HepG2 (cell line): ENCODE data around the gene FAM118B. TPM values are rescaled to one million over a fixed set of nuclear protein-coding genes. Genes with fewer than 3 reads are reported as not detected.

Experiments used
- CEBPG ChIP-seq: IDR thresholded peaks from 2 replicates; pipeline ENCODE4 v1.6.1; 2016
- DZIP1 ChIP-seq: sonication (generic); formaldehyde crosslinking; IDR thresholded peaks from 2 replicates; pipeline ENCODE4 v1.5.0; 2020; ENCODE audit warnings: mild to moderate bottlenecking, missing genetic modification reagents
- ELF4 ChIP-seq: sonication (generic); formaldehyde crosslinking; IDR thresholded peaks from 2 replicates; pipeline ENCODE4 v1.5.0; 2020; ENCODE audit warnings: missing genetic modification reagents, mild to moderate bottlenecking, moderate library complexity, borderline replicate concordance
- FOXC1 ChIP-seq: sonication (generic); formaldehyde crosslinking; IDR thresholded peaks from 2 replicates; pipeline ENCODE4 v1.8.0; 2022; ENCODE audit warnings: mild to moderate bottlenecking, missing genetic modification reagents, borderline replicate concordance
- KDM6A ChIP-seq: IDR thresholded peaks from 2 replicates; pipeline ENCODE4 v1.6.1; 2016; ENCODE audit warnings: low read depth
- MTF1 ChIP-seq: sonication (generic); formaldehyde crosslinking; IDR thresholded peaks from 2 replicates; pipeline ENCODE4 v1.5.0; 2020; ENCODE audit warnings: missing genetic modification reagents
- NPAS2 ChIP-seq: sonication (generic); formaldehyde crosslinking; IDR thresholded peaks from 2 replicates; pipeline ENCODE4 v1.8.0; 2022; ENCODE audit warnings: mild to moderate bottlenecking, missing genetic modification reagents, borderline replicate concordance
- NR2F6 ChIP-seq, 2 experiments: IDR thresholded peaks; 2 replicates each; pipeline ENCODE4 v1.6.1; 2016; ENCODE audit warnings: antibody characterized with exemption in 1 of 2, mild to moderate bottlenecking in 1 of 2
- PHF20 ChIP-seq: sonication (generic); formaldehyde crosslinking; IDR thresholded peaks from 2 replicates; pipeline ENCODE4 v1.5.0; 2020; ENCODE audit warnings: mild to moderate bottlenecking, missing genetic modification reagents
- RBM22 ChIP-seq: fragments of 200-400 bp; formaldehyde crosslinking; optimal IDR thresholded peaks from 2 replicates; pipeline ENCODE3; 2017; ENCODE audit warnings: mild to moderate bottlenecking, low read length, moderate library complexity
- SP1 ChIP-seq, 2 experiments: fragments of 450-650 bp in 1 of 2; sonication (generic) in 1 of 2; formaldehyde crosslinking in 1 of 2; IDR thresholded peaks; 2 replicates each; pipeline versions ENCODE4 v1.4.0 to v1.6.1; 2016 to 2020; ENCODE audit warnings: missing genetic modification reagents in 1 of 2
- ZNF407 ChIP-seq: sonication (generic); formaldehyde crosslinking; IDR thresholded peaks from one replicate; pipeline ENCODE4 v1.5.1; 2020; ENCODE audit warnings: mild to moderate bottlenecking, missing genetic modification reagents; ENCODE audit errors: not compliant biosample characterization
- ZNF513 ChIP-seq: sonication (generic); formaldehyde crosslinking; conservative IDR thresholded peaks from 2 replicates; pipeline ENCODE4 v1.5.0; 2020; ENCODE audit warnings: missing genetic modification reagents
- polyA plus RNA-seq, 8 experiments: library from polyadenylated mRNA; depleted of rRNA in 3 of 8; stranded (reverse) in 7 of 8; unstranded in 1 of 8; fragments of >200 nt; fragmentation: Illumina TruSeq in 4 of 8; extraction: Trizol in 4 of 8; gene quantifications; 2 replicates each; pipeline versions ENCODE4 v1.2.1 to v1.2.3, GENCODE V29; 2011 to 2016; ENCODE audit warnings: low read depth in 4 of 8, missing spikeins in 1 of 8, mixed read lengths in 1 of 8; ENCODE audit not compliant: insufficient read depth in 1 of 8
- total RNA-seq, 5 experiments: library from RNA; depleted of rRNA; stranded (reverse); fragments of >200 nt; fragmentation: Illumina TruSeq; extraction: Trizol; gene quantifications; 2 replicates each; pipeline ENCODE4 v1.2.3, GENCODE V29; 2016; ENCODE audit warnings: low read depth in 1 of 5
- TF ChIP-seq, protein P1 (sequence below): fragments of 450-650 bp; IDR thresholded peaks from 2 replicates; pipeline ENCODE4 v1.6.1; 2016

Gene FAM118B
- total and polyA plus RNA-seq, 2 of the 13 experiments (the other 11 are each of a cell fraction or from before 2014, with no cell fraction given) = 10.2 to 25.7 TPM

DNA sequence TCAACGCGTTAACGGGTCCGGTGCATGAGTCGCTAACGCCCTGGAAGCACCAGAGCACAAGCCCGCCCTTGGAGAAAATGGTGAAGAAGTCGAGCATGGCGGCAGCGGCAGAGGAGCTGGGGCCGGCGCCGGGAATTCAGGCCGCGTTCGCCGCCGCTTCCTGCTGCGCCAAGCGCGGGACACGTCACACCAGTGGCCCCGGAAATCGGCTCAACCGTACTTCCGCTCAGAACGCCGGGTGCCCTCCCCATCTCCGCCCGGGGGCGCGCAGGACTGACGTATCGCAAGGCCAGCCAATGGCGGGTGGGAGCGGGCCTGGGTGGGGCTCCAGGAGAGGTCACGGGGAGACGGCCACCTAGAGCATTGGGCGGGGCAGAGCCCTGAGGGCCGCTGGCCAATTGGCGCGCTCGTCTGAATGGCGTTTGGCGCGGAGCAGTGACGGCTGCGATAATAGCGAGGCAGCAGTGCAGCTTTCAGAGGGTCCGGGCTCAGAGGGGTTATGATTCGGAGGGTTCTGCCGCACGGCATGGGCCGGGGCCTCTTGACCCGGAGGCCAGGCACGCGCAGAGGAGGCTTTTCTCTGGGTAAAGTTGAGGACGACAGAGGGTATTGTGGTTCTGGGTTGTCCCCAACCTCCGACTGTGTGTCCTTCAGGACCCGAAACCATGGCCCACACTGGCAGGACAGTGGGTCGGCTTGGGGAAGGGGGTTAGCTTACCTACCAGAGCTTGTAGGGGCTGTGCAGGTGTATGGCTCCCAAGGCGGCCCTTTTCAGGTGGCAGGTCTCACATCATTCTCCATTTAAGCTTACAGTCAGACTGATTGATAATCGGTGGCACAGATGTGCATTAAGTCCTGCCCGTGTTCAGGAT is 57.4 kb downstream of the FAM118B start, which contains the start of the genes FOXRED1 and SRPRA (continued):
- TF ChIP-seq MTF1 (CRISPR knock-in tag) = no peak
- TF ChIP-seq NPAS2 (CRISPR knock-in tag) = no peak
- peak; percentile 74; the same call in 1 of the 2 replicates for TF ChIP-seq ELF4 (CRISPR knock-in tag)
- TF ChIP-seq SP1 (IDR thresholded peaks at IDR 0.05) = no peak
- peak; percentile 94 for TF ChIP-seq SP1 (CRISPR knock-in tag; IDR thresholded peaks at IDR 0.05)
- TF ChIP-seq NR2F6 (IDR thresholded peaks at IDR 0.05) = no peak; the same call in 1 of the 2 replicates
- TF ChIP-seq NR2F6 (CRISPR knock-in tag; IDR thresholded peaks at IDR 0.05) = peak; percentile 54; the same call in 1 of the 2 replicates
- TF ChIP-seq ZNF513 (CRISPR knock-in tag) = no peak
- TF ChIP-seq DZIP1 (CRISPR knock-in tag) = no peak
- TF ChIP-seq ZNF407 (CRISPR knock-in tag) = peak; percentile 85
- TF ChIP-seq CEBPG (CRISPR knock-in tag) = no peak
- no peak for TF ChIP-seq KDM6A
- TF ChIP-seq PHF20 (CRISPR knock-in tag) = peak; percentile 99
- TF ChIP-seq FOXC1 (CRISPR knock-in tag) = no peak
- TF ChIP-seq RBM22 = no peak
- TF ChIP-seq, protein P1, sequence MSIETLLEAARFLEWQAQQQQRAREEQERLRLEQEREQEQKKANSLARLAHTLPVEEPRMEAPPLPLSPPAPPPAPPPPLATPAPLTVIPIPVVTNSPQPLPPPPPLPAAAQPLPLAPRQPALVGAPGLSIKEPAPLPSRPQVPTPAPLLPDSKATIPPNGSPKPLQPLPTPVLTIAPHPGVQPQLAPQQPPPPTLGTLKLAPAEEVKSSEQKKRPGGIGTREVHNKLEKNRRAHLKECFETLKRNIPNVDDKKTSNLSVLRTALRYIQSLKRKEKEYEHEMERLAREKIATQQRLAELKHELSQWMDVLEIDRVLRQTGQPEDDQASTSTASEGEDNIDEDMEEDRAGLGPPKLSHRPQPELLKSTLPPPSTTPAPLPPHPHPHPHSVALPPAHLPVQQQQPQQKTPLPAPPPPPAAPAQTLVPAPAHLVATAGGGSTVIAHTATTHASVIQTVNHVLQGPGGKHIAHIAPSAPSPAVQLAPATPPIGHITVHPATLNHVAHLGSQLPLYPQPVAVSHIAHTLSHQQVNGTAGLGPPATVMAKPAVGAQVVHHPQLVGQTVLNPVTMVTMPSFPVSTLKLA = 0 out of 2 replicates have a peak, but pooled peaks have one; percentile 44
